Keratinocyte (primary cell): ENCODE data around the gene HRAS. TPM values are rescaled to one million over a fixed set of nuclear protein-coding genes. Genes with fewer than 3 reads are reported as not detected.

Source experiments
- DNase-seq: peaks from one replicate; pipeline ENCODE4 v3.0.0-alpha.2; 2011; ENCODE audit warnings: low read depth, missing footprints, low spot score
- FAIRE-seq: peaks from 2 replicates; lab custom pipeline; 2011; peaks lifted over from hg19 to GRCh38; lab: Jason Lieb, UNC
- H2AFZ ChIP-seq: 2 replicates; pipeline ENCODE4 v1.6.0; 2012; ENCODE audit warnings: low read length, control low read depth, inconsistent platforms; ENCODE audit not compliant: control insufficient read depth
- H3K27ac ChIP-seq: 2 replicates; pipeline ENCODE4 v1.5.1; 2011; ENCODE audit warnings: low read length; ENCODE audit not compliant: control insufficient read depth, insufficient read depth
- H3K27me3 ChIP-seq: 3 replicates; pipeline ENCODE4 v1.6.0; 2011; ENCODE audit warnings: low read length; ENCODE audit not compliant: control insufficient read depth, insufficient read depth; ENCODE audit errors: extremely low read depth
- H3K36me3 ChIP-seq, 2 experiments: 2 replicates in 1 of 2; 3 replicates in 1 of 2; pipeline ENCODE4 v1.5.1; 2011; ENCODE audit warnings: low read length in 2 of 2, mild to moderate bottlenecking in 1 of 2; ENCODE audit not compliant: control insufficient read depth in 2 of 2, insufficient read depth in 2 of 2; ENCODE audit errors: extremely low read depth in 1 of 2
- H3K4me1 ChIP-seq: 3 replicates; pipeline ENCODE4 v1.5.1; 2011; ENCODE audit warnings: low read length; ENCODE audit not compliant: control insufficient read depth, insufficient read depth; ENCODE audit errors: extremely low read depth
- H3K4me2 ChIP-seq: 3 replicates; pipeline ENCODE4 v1.6.0; 2011; ENCODE audit warnings: low read depth, low read length; ENCODE audit not compliant: control insufficient read depth, insufficient read depth; ENCODE audit errors: extremely low read depth
- H3K4me3 ChIP-seq, 3 experiments: fragments of 200-600 bp in 1 of 3; sonication (generic) in 1 of 3; 2 replicates in 2 of 3; 3 replicates in 1 of 3; pipeline ENCODE4 v1.5.1; 2011 to 2016; ENCODE audit warnings: low read length in 3 of 3, mild to moderate bottlenecking in 3 of 3, control low read depth in 2 of 3, inconsistent platforms in 1 of 3, low read depth in 1 of 3, mixed read lengths in 1 of 3, mixed run types in 1 of 3, moderate library complexity in 1 of 3; ENCODE audit not compliant: control insufficient read depth in 2 of 3, insufficient read depth in 2 of 3; ENCODE audit errors: extremely low read depth in 1 of 3
- H3K79me2 ChIP-seq: 2 replicates; pipeline ENCODE4 v1.6.0; 2012; ENCODE audit warnings: low read length; ENCODE audit not compliant: control insufficient read depth, insufficient read depth
- H3K9ac ChIP-seq: 3 replicates; pipeline ENCODE4 v1.6.0; 2011; ENCODE audit warnings: low read length; ENCODE audit not compliant: control insufficient read depth, insufficient read depth; ENCODE audit errors: extremely low read depth
- H3K9me1 ChIP-seq: 3 replicates; pipeline ENCODE4 v1.6.0; 2011; ENCODE audit warnings: low read length; ENCODE audit not compliant: control insufficient read depth, insufficient read depth; ENCODE audit errors: extremely low read depth
- H3K9me3 ChIP-seq: 2 replicates; pipeline ENCODE4 v1.5.1; 2012; ENCODE audit warnings: low read depth, low read length; ENCODE audit not compliant: control insufficient read depth
- H4K20me1 ChIP-seq: 3 replicates; pipeline ENCODE4 v1.6.0; 2011; ENCODE audit warnings: low read length; ENCODE audit not compliant: control insufficient read depth, insufficient read depth; ENCODE audit errors: extremely low read depth
- CTCF ChIP-seq, 3 experiments: IDR thresholded peaks in 1 of 3; conservative IDR thresholded peaks in 1 of 3; optimal IDR thresholded peaks in 1 of 3; 2 replicates in 2 of 3; 3 replicates in 1 of 3; pipeline versions ENCODE3 to v1.5.1; 2011; ENCODE audit warnings: low read length in 3 of 3, mild to moderate bottlenecking in 3 of 3, moderate library complexity in 2 of 3, control low read depth in 1 of 3, inconsistent platforms in 1 of 3; ENCODE audit not compliant: insufficient read depth in 2 of 3; ENCODE audit errors: extremely low read depth in 1 of 3
- EZH2 ChIP-seq: IDR thresholded peaks from one replicate; pipeline ENCODE4 v1.6.1; 2012; ENCODE audit warnings: inconsistent platforms, mild to moderate bottlenecking, low read length, moderate library complexity
- dilution Hi-C: fragments of 300-500 bp; cut with MboI; formaldehyde crosslinking; loops from one replicate; pipeline ENCODE4 v1.7.0; 2020; ENCODE audit warnings: low sequenced_read_pairs; ENCODE audit not compliant: extremely low pct_ligation_motif_present
- polyA plus RNA-seq, 5 experiments: library from polyadenylated mRNA; depleted of rRNA in 3 of 5; stranded (reverse) in 3 of 5; stranded (forward) in 1 of 5; unstranded in 1 of 5; fragments of >200 nt; gene quantifications; 1 replicate in 1 of 5; 2 replicates in 3 of 5; 3 replicates in 1 of 5; pipeline versions ENCODE4 v1.2.1 to v1.2.3, GENCODE V29; 2011 to 2012; ENCODE audit warnings: missing spikeins in 2 of 5, low read depth in 1 of 5, low replicate concordance in 1 of 5

HRAS gene
- polyA plus RNA-seq, 1 donor (not counting 4 experiments of a cell fraction or from before 2014, with no cell fraction given) = 112 TPM

- no peak overlapping the region for H3K27ac ChIP-seq
- TF ChIP-seq EZH2 (no peak), CTCF (optimal IDR thresholded peaks at IDR 0.05 in 1 of 3, IDR thresholded peaks at IDR 0.05 in 1 of 3, conservative IDR thresholded peaks at IDR 0.05 in 1 of 3; ENCODE audit: extremely low read depth in 1 of 3, insufficient read depth in 2 of 3, low read length in 3 of 3) (no peak)
- H3K27me3 ChIP-seq = no peaks in the 10 kb centered on the region
- FAIRE-seq (no peak), DNase-seq (no peak)
- peaks cover 16% of the 10 kb centered on the region for H3K4me1 ChIP-seq
- H2AFZ ChIP-seq = no peak overlapping the region
- no peaks in the 10 kb centered on the region for H3K9me3 ChIP-seq
- dilution Hi-C loops = no loop called here
- H3K4me2 ChIP-seq = no peak overlapping the region
- H4K20me1 ChIP-seq = no peaks in the 10 kb centered on the region
- peaks cover 47 to 57% of the 10 kb centered on the region in 2 experiments for H3K36me3 ChIP-seq
- H3K9me1 ChIP-seq = no peaks in the 10 kb centered on the region
- peaks cover 28% of the 10 kb centered on the region for H3K79me2 ChIP-seq
- H3K9ac ChIP-seq = no peak overlapping the region
- H3K4me3 ChIP-seq = no peak overlapping the region
These were observed 35.9 kb downstream of the HRAS start for GRCh38 chr11:499201-500076.

GRCh38 chr11:498297-499181 is 36.8 kb downstream of the HRAS start:
- Histone ChIP-seq H3K27me3 (no peaks in the 10 kb centered on the region), H2AFZ (no peak overlapping the region), H4K20me1 (no peaks in the 10 kb centered on the region), H3K27ac (no peak overlapping the region), H3K36me3 (peaks cover 49 to 57% of the 10 kb centered on the region in 2 experiments), H3K4me2 (no peak overlapping the region), H3K9me1 (no peaks in the 10 kb centered on the region), H3K79me2 (peaks cover 21% of the 10 kb centered on the region), H3K9me3 (no peaks in the 10 kb centered on the region), H3K4me3 (no peak overlapping the region), H3K4me1 (peaks cover 9% of the 10 kb centered on the region), H3K9ac (no peak overlapping the region)
- dilution Hi-C loops = no loop called here
- no peak for FAIRE-seq
- no peak for TF ChIP-seq CTCF (optimal IDR thresholded peaks at IDR 0.05 in 1 of 3, IDR thresholded peaks at IDR 0.05 in 1 of 3, conservative IDR thresholded peaks at IDR 0.05 in 1 of 3; ENCODE audit: extremely low read depth in 1 of 3, insufficient read depth in 2 of 3, low read length in 3 of 3)
- TF ChIP-seq EZH2 = no peak
- DNase-seq = no peak
